ENCODE results near the gene ARPC5L.
"Not testable (repeated sequence)": the region's sequence is repeated elsewhere in the genome, so short reads cannot be mapped to it uniquely, and the experiment has no call there.

Gene ARPC5L

DNA sequence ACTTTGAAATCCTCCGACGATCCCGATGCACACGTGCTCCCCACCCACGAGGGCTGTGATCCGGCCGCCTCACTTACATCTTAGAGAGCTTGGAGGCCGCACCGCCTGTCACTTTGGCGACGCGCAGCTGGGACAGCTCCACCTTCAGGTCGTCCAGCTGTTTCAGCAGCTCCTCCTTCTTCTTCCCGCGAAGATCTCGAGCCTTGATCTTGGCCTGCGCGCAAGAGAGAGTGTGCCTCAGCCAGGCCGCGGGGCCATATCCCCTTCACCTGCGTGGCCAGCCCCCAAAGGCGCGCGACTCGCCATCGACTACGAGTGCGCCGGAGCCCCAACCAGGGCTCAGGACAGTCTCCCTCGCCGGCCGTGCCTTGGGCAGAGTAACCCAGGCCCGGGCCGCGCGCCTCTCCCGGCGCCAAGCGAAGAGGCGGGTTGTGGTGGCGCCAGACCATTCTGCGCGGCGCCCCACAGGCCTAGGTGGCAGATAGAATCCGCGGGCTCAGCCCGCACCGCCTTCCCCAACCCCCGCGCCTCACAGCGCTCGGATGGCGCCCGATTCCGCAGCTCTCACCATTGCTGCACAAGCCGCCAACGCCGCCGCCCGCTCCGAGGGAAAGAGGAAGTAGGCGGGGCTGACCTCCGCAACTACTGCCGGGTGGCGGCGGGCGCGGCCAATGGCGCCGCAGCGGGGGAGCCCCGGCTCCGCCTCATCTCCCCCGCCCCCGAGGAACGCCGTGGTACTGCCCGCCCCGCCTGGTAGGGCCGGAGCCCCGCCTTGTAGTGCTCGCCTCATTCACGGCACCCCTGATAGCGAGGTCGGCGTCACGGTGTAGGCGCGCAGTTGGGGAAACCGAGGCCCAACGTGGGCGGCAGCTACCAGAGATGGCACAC is at the start of gene ARPC5L, which contains the start of gene RPL35:
TSS of gene ARPC5L (plus strand) at position 789 of the 888 bp plus-strand sequence. CDS start 7,161 bp downstream, outside the sequence.
TSS of gene RPL35 (minus strand) at position 616 of the 888 bp plus-strand sequence. CDS start at position 571, 45 bp downstream.
- peak; percentile 99 for DNase-seq (ENCODE audit: low spot score)

DNA sequence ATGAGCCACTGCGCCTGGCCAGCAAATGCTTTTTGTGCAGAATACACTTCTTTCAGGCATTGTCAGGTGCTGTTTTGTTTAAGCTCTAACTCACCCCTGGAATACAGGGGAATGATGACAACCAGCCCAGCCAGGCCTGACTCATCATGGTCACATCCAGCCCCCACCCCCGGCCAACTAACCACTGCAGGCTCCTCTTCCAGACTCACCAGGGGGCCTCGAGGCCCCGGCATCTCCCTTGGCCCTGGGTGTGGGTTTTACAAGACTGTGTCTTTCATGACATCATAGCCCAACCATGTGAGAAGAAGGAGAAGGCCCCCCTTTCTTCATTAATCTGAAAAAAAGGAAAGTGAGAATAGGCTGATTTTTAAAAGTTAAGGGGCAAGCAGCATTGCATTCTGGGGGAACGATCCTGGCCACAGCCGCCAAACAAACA is 49.5 kb upstream of the ARPC5L start:
- DNase-seq (ENCODE audit: low spot score), result peak; percentile 60

DNA sequence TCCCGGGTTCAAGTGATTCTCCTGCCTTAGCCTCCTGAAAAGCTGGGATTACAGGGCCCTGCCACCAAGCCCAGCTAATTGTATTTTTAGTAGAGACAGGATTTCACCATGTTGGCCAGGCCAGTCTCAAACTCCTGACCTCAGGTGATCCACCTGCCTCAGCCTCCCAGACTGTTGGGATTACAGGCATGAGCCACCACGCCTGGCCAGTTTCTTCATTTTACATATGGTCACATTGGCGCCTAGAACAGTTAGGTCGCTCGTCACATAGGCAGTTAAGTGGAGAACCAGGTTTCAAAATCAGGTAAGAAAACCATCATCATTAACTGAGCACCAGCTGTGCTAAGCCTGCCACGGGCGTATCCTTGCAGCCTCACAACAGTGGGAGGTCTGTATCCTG is 48.9 kb upstream of the ARPC5L start:
- DNase-seq (ENCODE audit: low spot score), result no peak

DNA sequence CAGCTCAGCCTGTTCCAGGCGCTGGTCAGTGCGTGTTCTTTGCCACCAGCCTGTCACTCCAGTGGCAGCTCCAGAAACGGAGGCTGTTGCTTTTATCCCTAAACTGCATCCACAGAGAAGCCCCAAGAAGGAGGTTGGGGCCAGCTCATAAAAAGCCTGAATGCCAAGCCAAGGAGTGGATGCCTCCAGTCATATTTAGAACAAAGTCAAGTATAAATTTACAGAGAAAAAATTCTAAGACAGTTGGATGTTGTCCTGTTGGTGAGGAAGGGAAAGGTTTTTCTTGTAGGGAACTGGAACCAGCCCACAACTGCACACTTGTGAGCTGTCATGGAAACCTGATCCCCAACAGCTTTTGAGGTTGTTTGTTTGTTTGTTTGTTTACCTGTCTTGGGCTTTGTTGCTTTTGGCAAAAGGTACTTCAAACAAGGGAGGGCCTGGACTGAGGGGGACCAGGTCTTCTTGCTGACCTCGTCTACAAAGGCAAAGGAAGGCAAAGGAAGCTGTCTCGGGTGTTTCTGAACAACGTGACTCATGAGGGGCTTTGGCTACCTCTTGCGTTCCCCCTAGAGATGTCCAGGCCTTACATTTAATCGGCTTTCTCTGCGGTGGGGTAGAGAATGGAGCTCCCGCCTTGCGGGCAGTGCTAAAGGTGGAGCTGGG is 48.3 kb upstream of the ARPC5L start:
- no peak for DNase-seq (ENCODE audit: low spot score)

DNA sequence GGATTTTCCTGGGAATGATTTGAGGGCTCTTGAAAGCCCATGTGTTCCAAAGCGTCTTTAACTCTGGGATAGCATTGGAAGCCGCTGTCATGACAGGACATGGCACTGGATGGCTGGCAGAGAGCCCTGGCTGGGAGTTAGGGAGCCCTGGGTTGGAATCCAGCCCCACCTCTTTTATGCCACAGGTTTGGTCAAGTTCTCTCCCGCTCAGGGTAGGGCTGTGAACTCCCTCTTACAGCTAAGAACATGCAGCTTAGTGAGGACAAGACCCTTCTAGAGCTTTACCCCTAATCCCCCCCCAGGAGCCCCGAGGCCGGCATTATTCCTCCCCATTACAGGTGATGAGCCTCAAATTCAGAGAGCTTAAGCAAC is 47.8 kb upstream of the ARPC5L start:
- no peak for DNase-seq (ENCODE audit: low spot score)

DNA sequence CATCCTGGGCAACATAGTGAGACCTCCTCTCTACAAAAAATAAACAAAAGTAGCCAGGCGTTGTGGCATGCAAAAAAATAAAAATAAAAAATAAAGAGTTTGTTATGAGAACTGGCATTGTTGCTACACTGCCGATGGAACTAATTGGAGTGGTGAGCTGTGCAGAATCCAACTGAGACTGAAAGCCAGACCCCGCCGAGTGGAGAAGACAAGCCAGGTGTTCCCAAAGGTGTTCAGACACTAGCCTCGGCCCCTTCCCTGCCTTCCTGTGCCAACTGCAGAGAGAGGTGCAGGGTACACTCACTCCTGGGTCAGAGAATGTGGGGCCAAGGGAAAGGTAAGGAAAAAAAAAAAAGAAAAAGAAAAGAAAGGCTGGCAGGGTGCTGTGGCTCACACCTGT is 46.3 kb upstream of the ARPC5L start:
- no peak for DNase-seq (ENCODE audit: low spot score)

DNA sequence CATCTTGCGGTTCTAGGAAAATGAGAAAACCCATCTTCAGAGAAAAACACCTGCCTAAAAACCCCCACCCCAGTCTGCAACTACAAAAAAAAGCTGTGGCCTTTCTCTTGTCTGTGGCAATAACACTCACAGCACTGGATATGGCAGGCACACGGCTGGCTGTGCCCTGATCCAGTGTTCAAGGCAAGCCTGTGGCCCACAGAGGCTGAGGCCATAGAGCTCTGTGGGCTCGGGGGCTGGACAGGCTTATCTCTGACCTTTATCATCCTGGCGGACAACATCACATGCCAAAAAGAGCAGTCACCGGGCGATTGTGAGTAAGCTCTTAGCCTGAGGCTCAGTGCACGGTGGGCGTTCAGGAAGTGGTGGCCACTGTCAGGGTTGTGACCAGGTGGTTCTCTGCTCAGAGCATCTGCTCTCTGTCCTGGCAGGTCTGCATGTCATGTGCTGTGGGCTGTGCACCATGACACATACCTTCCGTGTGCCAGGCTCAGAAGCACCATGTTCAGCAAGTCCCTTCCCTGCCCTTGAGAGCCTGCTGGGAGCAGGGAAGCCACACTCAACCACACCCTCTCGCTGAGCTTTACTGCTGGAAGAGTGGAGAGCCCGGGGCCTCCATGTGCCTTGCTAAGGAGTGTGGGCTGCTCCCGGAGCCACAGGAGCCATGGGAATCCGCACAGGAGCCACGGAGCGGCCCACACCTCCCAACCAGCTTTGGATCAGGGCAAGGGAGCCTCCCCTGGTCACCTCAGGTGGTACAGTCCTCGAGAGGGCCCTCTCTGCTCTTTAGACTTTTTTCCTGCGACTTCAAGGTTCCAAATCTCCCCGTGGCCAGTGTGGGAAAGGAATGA is 43.3 kb upstream of the ARPC5L start:
- DNase-seq (ENCODE audit: low spot score), result peak; percentile 46

DNA sequence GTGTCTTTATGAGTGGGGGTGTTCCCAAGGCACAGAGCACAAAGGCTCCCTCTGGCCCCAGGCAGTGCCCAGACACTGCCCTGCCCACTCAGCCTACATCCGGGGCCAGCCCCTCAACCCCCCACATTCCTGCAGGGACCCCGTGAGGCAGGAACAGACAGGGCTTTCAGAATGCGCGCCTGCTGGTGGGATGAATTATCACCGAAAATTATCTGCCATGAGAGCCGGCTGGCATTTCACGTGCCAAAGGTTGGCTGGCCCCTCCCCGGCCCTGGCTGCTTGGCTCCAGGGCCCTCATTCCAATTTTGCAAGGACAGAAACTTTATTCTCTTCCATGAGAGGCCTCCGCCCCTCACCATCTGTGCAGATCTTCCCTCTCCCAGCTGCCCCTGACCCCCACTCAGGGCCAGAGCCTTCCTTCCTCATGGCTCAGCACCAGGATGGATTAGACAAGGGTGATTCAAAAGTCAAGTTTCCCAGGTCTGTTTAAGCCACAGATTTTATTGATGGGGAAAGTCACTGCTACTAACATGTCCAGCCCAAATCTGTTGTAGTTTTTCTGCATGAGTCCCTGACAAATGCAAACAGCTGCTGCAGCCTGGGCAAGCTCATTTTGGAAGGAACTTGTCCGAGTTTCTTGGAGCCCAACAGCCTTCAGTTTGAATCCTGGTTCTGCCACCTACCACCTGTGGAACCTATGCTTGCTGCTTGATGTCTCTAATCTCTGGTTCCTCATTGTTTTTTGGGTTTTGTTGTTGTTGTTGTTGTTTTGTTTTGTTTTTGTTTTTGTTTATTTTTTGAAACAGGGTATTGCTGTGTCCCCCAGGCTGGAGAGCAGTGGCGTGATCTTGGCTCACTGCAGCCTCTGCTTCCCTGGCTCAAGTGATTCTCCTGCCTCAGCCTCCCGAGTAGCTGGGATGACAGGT is 41.0 kb upstream of the ARPC5L start:
- DNase-seq (ENCODE audit: low spot score), result no peak

DNA sequence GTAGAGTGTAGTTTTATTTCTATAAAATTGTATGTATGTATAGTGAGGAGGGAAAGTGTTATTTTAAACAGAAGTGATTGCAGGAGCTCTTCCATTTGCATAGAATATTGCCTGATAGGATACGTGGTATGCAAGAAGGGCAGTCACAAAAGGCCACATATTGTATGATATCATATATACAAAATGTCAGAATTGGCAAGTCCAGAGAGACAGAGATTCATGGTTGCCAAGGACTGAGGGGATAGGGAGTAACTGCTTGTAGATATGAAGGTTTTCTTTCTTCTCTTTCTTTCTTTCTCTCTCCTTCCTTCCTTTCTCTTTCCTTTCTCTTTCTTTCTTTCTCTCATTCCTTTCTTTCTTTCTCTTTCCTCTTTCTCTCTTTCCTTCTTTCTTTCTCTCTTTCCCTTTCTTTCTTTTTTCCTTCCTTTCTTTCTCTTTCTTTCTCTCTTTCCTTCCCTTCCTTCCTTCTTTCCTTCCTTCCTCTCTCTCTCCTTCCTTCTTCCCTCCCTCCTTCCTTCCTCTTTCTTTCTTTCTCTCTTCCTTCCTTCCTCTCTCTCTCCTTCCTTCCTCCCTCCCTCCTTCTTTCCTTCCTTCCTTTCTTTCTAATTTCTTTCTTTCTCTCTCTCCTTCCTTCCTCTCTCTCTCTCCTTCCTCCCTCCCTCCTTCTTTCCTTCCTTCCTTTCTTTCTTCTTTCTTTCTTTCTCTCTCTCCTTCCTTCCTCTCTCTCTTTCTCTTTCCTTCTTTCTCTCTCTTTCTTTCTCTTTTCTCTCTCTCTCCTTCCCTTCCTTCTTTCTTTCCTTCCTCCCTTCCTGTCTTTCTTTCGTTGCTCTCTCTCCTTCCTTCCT is 33.2 kb upstream of the ARPC5L start:
- DNase-seq (ENCODE audit: low spot score), result no peak

DNA sequence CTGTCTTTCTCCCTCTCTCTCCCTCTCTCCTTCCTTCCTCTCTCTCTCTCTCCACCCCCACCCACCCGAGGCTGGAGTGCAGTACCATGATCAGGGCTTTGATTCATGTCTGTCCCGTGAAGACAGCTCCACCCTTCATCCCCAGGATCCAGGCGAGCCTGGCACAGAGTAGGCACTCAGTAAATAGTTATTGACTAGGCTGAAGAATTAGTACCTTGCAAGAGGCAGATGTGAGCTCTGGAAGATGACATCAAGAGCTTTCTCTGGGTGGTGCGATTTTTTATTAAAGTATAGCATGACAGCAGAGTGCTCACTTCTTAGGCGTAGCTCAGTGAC is 32.6 kb upstream of the ARPC5L start:
- no peak for DNase-seq (ENCODE audit: low spot score)

DNA sequence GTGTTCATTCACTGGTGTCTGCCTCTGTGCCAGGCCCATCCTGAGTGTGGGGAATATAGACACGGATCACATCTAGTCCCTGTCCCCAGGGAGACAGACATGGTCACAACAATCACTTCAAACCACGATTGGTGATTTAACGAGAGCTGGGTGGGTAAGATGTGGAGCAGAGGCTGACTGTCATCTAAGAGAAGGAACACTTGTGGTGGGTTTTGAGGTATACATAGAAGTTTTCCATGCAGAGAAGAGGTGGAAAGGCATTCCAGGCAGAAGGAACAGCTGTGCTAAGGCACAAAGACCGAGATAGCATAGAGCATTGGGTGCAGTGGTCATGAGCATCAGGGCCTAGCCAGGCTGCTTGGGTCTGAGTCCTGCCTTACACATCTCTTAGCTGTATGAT is 31.3 kb upstream of the ARPC5L start:
- no peak for DNase-seq (ENCODE audit: low spot score)

DNA sequence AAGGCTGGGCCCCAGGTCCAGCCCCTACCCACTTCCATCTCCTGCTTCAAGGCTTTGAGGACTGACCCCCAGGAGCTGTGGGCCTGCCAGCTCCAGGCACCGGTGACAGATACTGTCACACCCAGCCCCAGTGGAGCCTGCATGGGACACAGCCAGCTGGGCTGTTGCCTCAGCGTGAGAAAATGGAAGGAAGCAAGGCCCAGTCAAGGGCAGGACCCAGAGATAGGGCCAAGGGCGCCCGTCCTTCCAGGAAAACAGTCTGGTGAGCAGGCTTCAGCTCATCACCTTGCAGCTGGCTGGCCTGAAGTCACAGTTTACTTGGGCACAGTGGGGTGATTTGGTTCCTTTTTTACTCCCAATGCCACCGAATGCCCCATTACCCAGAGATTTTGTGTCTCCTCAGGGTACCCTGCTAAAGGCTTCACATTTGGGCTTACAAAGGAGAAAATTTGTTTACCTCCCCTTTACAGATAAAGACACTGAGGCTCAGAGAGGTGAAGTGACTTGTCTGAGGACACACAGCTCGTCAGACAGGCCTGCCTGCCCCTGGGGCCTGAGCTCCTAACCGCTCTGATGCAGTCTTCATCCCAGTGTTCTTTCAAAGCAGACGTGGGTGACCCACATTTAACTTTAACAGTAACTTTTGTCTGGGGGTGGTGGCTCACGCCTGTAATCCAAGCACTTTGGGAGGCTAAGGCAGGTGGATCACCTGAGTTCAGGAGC is 30.1 kb upstream of the ARPC5L start:
- no peak for DNase-seq (ENCODE audit: low spot score)

DNA sequence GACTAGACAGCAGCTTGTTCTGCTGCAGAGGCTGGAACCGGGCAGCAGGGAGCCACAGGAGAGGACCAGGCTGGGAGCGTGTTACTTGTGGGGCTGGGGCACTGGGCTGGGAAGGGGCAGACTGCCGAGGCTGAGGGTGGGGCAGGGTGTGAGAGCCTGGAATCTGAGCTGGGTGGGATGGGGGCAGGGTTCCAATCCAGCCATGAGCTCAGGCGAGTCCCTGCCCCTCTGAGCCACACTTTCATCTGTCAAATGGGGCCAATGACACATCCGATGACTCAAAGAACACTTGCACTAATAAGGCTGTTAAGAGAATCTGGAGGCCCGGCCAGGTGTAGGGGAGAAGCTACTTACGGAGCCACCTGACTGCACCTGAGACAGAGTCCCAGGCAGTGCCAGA is 27.3 kb upstream of the ARPC5L start:
- no peak for DNase-seq (ENCODE audit: low spot score)

DNA sequence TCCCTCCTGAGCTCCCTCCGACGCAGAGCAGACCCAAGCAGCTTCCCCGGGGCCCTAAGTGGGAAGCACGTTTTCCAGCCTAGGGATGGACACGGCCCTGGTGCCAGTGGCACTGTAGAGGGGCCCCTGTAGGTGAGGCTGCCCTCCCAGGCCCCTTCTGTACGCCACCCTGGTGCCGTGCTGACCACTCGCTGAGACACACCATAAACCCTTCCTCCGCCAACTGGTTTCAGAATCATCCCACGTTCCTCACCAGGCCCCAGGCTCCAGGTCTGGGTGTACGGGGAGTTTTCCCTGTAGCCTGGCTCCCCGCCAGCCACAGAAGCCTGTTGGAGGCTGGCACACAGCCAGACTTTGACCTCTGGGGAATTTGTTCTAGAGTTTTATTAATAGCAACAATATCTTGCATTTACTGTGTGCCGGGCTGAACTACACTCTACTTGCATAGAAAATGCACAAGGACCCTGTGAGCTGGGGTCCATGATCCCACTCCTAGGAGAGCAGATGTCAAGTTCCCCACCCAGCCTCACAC is 26.8 kb upstream of the ARPC5L start:
- DNase-seq (ENCODE audit: low spot score), result no peak

DNA sequence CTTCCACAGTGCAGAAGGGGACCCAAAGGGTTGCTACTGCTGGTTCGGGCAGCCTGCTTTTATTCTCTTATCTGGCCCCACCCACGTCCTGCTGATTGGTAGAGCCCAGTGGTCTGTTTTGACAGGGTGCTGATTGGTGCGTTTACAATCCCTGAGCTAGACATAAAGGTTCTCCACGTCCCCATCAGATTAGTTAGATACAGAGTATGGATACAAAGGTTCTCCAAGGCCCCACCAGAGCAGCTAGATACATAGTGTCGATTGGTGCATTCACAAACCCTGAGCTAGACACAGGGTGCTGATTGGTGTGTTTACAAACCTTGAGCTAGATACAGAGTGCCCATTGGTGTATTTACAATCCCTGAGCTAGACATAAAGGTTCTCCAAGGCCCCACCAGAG is 23.8 kb upstream of the ARPC5L start:
- not testable (repeated sequence) for DNase-seq (ENCODE audit: low spot score)

DNA sequence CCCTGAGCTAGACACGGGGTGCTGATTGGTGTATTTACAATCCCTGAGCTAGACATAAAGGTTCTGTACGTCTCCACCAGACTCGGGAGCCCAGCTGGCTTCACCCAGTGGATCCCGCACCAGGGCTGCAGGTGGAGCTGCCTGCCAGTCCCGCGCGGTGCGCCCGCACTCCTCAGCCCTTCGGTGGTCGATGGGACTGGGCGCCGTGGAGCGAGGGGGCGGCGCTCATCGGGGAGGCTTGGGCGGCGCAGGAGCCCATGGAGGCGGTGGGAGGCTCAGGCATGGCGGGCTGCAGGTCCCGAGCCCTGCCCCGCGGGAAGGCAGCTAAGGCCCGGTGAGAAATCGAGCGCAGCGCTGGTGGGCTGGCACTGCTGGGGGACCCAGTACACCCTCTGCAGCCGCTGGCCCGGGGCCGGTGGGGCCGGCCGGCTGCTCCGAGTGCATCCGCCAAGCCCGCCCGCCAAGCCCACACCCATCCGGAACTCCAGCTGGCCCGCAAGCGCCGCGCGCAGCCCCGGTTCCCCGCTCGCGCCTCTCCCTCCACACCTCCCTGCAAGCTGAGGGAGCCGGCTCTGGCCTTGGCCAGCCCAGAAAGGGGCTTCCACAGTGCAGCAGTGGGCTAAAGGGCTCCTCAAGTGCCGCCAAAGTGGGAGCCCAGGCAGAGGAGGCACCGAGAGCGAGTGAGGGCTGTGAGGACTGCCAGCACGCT is 23.2 kb upstream of the ARPC5L start:
- not testable (repeated sequence) for DNase-seq (ENCODE audit: low spot score)

DNA sequence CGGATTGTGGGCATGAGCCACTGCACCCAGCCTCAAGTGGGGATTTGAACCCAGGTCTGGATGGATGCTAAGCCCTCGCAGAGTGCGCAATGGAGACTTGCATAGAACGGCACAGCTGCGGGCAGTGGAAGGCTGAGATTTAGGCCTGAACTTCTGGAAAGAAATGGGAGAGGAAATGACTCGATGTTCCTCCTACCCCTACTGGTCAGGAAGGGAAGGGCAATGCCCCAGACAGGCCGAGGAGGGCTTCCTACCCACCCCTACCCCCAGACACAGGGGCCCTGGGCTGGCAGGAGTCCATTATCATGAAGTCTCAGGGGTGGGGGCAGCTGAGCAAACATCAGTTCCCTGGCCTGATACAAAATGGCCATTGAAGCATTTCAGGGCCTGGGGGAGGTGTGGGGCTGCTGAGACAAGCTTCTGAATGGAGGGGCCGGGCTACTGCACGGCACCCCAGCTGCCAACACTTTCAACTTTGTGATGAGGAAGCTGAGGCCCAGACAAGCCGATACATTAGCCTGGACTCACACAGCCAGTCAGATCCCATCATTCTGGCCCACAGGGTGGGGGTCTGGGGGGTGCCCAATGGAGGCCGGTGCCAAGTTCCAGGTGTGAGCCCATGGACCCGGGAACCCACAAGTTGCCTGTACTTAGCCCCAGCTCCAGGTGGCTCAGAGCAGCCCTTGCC is 22.2 kb upstream of the ARPC5L start:
- peak; percentile 85 for DNase-seq (ENCODE audit: low spot score)

DNA sequence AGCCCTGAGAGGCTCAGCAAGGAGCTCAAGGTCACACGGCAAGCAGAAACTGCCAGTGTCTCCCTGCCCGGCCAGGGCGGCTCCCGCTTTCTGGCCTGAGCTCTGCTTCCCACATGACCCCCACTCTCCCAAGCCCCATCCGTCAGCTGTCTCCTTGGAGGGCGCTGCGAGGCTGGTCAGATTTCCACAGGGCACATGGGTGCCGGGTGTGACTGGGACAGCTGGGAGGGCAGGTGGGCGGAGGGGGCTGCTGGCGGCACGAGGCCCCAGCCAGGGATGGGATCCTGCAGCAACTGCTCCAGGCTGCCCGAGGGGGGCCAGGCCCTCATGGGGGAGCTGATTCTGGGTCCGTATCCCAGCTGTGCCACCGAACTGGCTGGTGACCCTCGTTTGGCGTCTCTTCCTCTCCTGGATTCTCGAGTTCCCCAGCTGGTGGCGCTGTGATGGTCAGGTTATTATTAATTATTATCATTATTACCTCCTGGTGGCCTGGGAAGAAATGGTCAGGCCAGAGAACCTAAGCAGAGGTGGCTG is 21.6 kb upstream of the ARPC5L start:
- peak; percentile 58 for DNase-seq (ENCODE audit: low spot score)
